GM18505 (cell line): Measurements from ENCODE around the gene OPCML.

Experiments
- ATAC-seq: cut with Tn5 transposase; IDR thresholded peaks from one replicate; pipeline ENCODE4 v1.9.1; 2021; ENCODE audit not compliant: unreplicated experiment
- POLR2A ChIP-seq: IDR thresholded peaks from 4 replicates; pipeline ENCODE4 v1.6.1; 2011; ENCODE audit warnings: borderline replicate concordance; ENCODE audit not compliant: insufficient read depth, insufficient read length; ENCODE audit errors: extremely low read depth

Gene OPCML

GRCh38 chr11:133531971-133532651 lies at the start of gene OPCML:
Gene OPCML, minus strand, starts transcription at chr11:133532501.
- TF ChIP-seq POLR2A = no peak

GRCh38 chr11:133581091-133581490 lies 48.8 kb upstream of the OPCML start:
- no peak for ATAC-seq
- TF ChIP-seq POLR2A = no peak

More at GRCh38 chr11:133531971-133532651, at the start of gene OPCML:
- no peak for ATAC-seq

GRCh38 chr11:133579165-133580031 lies 47.1 kb upstream of the OPCML start:
- TF ChIP-seq POLR2A = no peak
- ATAC-seq = no peak

GRCh38 chr11:133577403-133577802 lies 45.1 kb upstream of the OPCML start:
- no peak for TF ChIP-seq POLR2A
- ATAC-seq = no peak

- no peak for TF ChIP-seq POLR2A
- no peak for ATAC-seq
Measured at GRCh38 chr11:133576351-133576750, 44.0 kb upstream of the OPCML start.

- no peak for TF ChIP-seq POLR2A
Measured at GRCh38 chr11:133573081-133573480, 40.8 kb upstream of the OPCML start.

GRCh38 chr11:133570376-133570775 lies 38.1 kb upstream of the OPCML start:
- TF ChIP-seq POLR2A = no peak
- no peak for ATAC-seq

More at GRCh38 chr11:133573081-133573480, 40.8 kb upstream of the OPCML start:
- ATAC-seq = no peak

- no peak for TF ChIP-seq POLR2A
- no peak for ATAC-seq
Measured at GRCh38 chr11:133563505-133564025, 31.3 kb upstream of the OPCML start.

- no peak for TF ChIP-seq POLR2A
- no peak for ATAC-seq
Measured at GRCh38 chr11:133560472-133560855, 28.2 kb upstream of the OPCML start.

GRCh38 chr11:133559833-133560471 lies 27.7 kb upstream of the OPCML start:
- no peak for TF ChIP-seq POLR2A
- ATAC-seq = no peak

- no peak for ATAC-seq
- TF ChIP-seq POLR2A = no peak
Measured at GRCh38 chr11:133559382-133559781, 27.1 kb upstream of the OPCML start.

GRCh38 chr11:133555034-133555433 lies 22.7 kb upstream of the OPCML start:
- ATAC-seq = no peak
- no peak for TF ChIP-seq POLR2A
